ENCODE measurements around the gene GPC5. TPM values are rescaled to one million over a fixed set of nuclear protein-coding genes. Genes with fewer than 3 reads are reported as not detected.

GPC5 gene
- total and polyA plus RNA-seq, 7 experiments from 2014 or later: 0.10 to 0.38 TPM; not detected in 5

- ATAC-seq: no peak
- H3K9me3 ChIP-seq (ENCODE audit: control insufficient read depth in 2 of 3, low read length in 3 of 3): no peaks in the 10 kb centered on the region
- H3K36me3 Mint-ChIP-seq: no peaks in the 10 kb centered on the region
- H3K4me3 Mint-ChIP-seq: no peak overlapping the region
- H3K27me3 Mint-ChIP-seq: no peaks in the 10 kb centered on the region
- H3K36me3 ChIP-seq (ENCODE audit: control insufficient read depth in 2 of 3, insufficient read depth in 3 of 3, low read length in 3 of 3): no peaks in the 10 kb centered on the region
- ChIA-PET CTCF (no interaction called here), POLR2A (no interaction called here)
- intact Hi-C loops (cut with micrococcal nuclease): no loop called here
- DNase-seq: no peak
- H3K9me3 Mint-ChIP-seq: peaks cover 1 to 10% (median 5%) of the 10 kb centered on the region in 11 donors
- H3K27ac Mint-ChIP-seq: no peak overlapping the region
- H3K4me1 Mint-ChIP-seq: no peaks in the 10 kb centered on the region
- no peaks in the 10 kb centered on the region for H3K27me3 ChIP-seq (ENCODE audit: control insufficient read depth in 2 of 2, insufficient read depth in 2 of 2, low read length in 2 of 2)
- no peak overlapping the region for H3K4me3 ChIP-seq (ENCODE audit: low read length)
- no peaks in the 10 kb centered on the region for H3K4me1 ChIP-seq (ENCODE audit: control insufficient read depth in 2 of 2, insufficient read depth in 2 of 2, low read length in 2 of 2)
- H3K27ac ChIP-seq (ENCODE audit: low read depth, low read length): no peak overlapping the region
Measured at GRCh38 chr13:91802957-91803356, 404.5 kb downstream of the GPC5 start.

GRCh38 chr13:91804724-91805123 is 406.3 kb downstream of the GPC5 start:
- no peak for DNase-seq

GRCh38 chr13:91805605-91806004 is 407.2 kb downstream of the GPC5 start:
- H3K4me1 Mint-ChIP-seq: no peaks in the 10 kb centered on the region
- no peak for ATAC-seq
- no peak overlapping the region for H3K27ac Mint-ChIP-seq
- H3K4me3 Mint-ChIP-seq: no peak overlapping the region
- Histone ChIP-seq H3K4me3 (ENCODE audit: low read length) (no peak overlapping the region), H3K4me1 (ENCODE audit: control insufficient read depth in 2 of 2, insufficient read depth in 2 of 2, low read length in 2 of 2) (no peaks in the 10 kb centered on the region), H3K36me3 (ENCODE audit: control insufficient read depth in 2 of 3, insufficient read depth in 3 of 3, low read length in 3 of 3) (no peaks in the 10 kb centered on the region), H3K27ac (ENCODE audit: low read depth, low read length) (no peak overlapping the region), H3K9me3 (ENCODE audit: control insufficient read depth in 2 of 3, low read length in 3 of 3) (no peaks in the 10 kb centered on the region), H3K27me3 (ENCODE audit: control insufficient read depth in 2 of 2, insufficient read depth in 2 of 2, low read length in 2 of 2) (no peaks in the 10 kb centered on the region)
- H3K27me3 Mint-ChIP-seq: no peaks in the 10 kb centered on the region
- DNase-seq: no peak
- POLR2A ChIA-PET: no interaction called here
- intact Hi-C loops (cut with micrococcal nuclease): no loop called here
- CTCF ChIA-PET: no interaction called here
- H3K36me3 Mint-ChIP-seq: no peaks in the 10 kb centered on the region
- H3K9me3 Mint-ChIP-seq: peaks cover 0 to 3% (median 0%) of the 10 kb centered on the region in 11 donors

More at GRCh38 chr13:91804724-91805123, 406.3 kb downstream of the GPC5 start:
- H3K36me3 Mint-ChIP-seq: no peaks in the 10 kb centered on the region
- no peaks in the 10 kb centered on the region for H3K27me3 Mint-ChIP-seq
- Histone ChIP-seq H3K27me3 (ENCODE audit: control insufficient read depth in 2 of 2, insufficient read depth in 2 of 2, low read length in 2 of 2) (no peaks in the 10 kb centered on the region), H3K36me3 (ENCODE audit: control insufficient read depth in 2 of 3, insufficient read depth in 3 of 3, low read length in 3 of 3) (no peaks in the 10 kb centered on the region), H3K4me1 (ENCODE audit: control insufficient read depth in 2 of 2, insufficient read depth in 2 of 2, low read length in 2 of 2) (no peaks in the 10 kb centered on the region), H3K4me3 (ENCODE audit: low read length) (no peak overlapping the region), H3K27ac (ENCODE audit: low read depth, low read length) (no peak overlapping the region), H3K9me3 (ENCODE audit: control insufficient read depth in 2 of 3, low read length in 3 of 3) (no peaks in the 10 kb centered on the region)
- no peak overlapping the region for H3K4me3 Mint-ChIP-seq
- no peak overlapping the region for H3K27ac Mint-ChIP-seq
- POLR2A ChIA-PET: no interaction called here
- peaks cover 0 to 3% (median 0%) of the 10 kb centered on the region in 11 donors for H3K9me3 Mint-ChIP-seq
- CTCF ChIA-PET: no interaction called here
- H3K4me1 Mint-ChIP-seq: no peaks in the 10 kb centered on the region
- ATAC-seq: no peak
- intact Hi-C loops (cut with micrococcal nuclease): no loop called here

DNA sequence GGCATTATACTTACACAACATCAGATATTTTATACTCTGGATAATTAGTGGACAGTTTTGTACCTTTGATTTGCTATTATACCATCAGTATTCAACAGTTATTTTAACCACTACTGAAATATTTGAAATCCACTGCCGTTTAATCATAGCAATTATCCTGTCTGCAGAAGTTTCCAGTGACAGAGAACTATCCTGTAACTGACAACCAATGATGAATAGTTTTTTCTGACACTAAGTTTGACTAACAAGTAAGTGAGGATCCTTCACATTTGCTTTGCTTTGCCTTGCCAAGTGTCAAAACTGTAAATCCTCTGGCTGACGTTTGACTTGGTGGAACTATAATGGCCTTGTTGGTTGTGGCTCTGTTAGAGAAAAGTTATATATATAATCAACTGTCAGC is 410.7 kb downstream of the GPC5 start:
- Mint-ChIP-seq H3K4me1 (no peaks in the 10 kb centered on the region), H3K36me3 (no peaks in the 10 kb centered on the region), H3K27me3 (no peaks in the 10 kb centered on the region), H3K4me3 (no peak overlapping the region), H3K27ac (no peak overlapping the region), H3K9me3 (peaks cover 0 to 4% (median 0%) of the 10 kb centered on the region in 11 donors)
- DNase-seq (no peak), ATAC-seq (no peak)
- Histone ChIP-seq H3K4me1 (ENCODE audit: control insufficient read depth in 2 of 2, insufficient read depth in 2 of 2, low read length in 2 of 2) (no peaks in the 10 kb centered on the region), H3K27me3 (ENCODE audit: control insufficient read depth in 2 of 2, insufficient read depth in 2 of 2, low read length in 2 of 2) (no peaks in the 10 kb centered on the region), H3K4me3 (ENCODE audit: low read length) (no peak overlapping the region), H3K36me3 (ENCODE audit: control insufficient read depth in 2 of 3, insufficient read depth in 3 of 3, low read length in 3 of 3) (no peaks in the 10 kb centered on the region), H3K9me3 (ENCODE audit: control insufficient read depth in 2 of 3, low read length in 3 of 3) (no peaks in the 10 kb centered on the region), H3K27ac (ENCODE audit: low read depth, low read length) (no peak overlapping the region)
- ChIA-PET CTCF (no interaction called here), POLR2A (no interaction called here)
- intact Hi-C loops (cut with micrococcal nuclease): no loop called here

- Histone ChIP-seq H3K4me3 (ENCODE audit: low read length) (no peak overlapping the region), H3K27me3 (ENCODE audit: control insufficient read depth in 2 of 2, insufficient read depth in 2 of 2, low read length in 2 of 2) (no peaks in the 10 kb centered on the region), H3K4me1 (ENCODE audit: control insufficient read depth in 2 of 2, insufficient read depth in 2 of 2, low read length in 2 of 2) (no peaks in the 10 kb centered on the region), H3K27ac (ENCODE audit: low read depth, low read length) (no peak overlapping the region), H3K9me3 (ENCODE audit: control insufficient read depth in 2 of 3, low read length in 3 of 3) (no peaks in the 10 kb centered on the region), H3K36me3 (ENCODE audit: control insufficient read depth in 2 of 3, insufficient read depth in 3 of 3, low read length in 3 of 3) (no peaks in the 10 kb centered on the region)
- no peaks in the 10 kb centered on the region for H3K4me1 Mint-ChIP-seq
- no peaks in the 10 kb centered on the region for H3K27me3 Mint-ChIP-seq
- intact Hi-C loops (cut with micrococcal nuclease): no loop called here
- H3K4me3 Mint-ChIP-seq: no peak overlapping the region
- ChIA-PET CTCF (no interaction called here), POLR2A (no interaction called here)
- no peak overlapping the region for H3K27ac Mint-ChIP-seq
- ATAC-seq: no peak
- no peak for DNase-seq
- H3K36me3 Mint-ChIP-seq: no peaks in the 10 kb centered on the region
- peaks cover 0 to 6% (median 0%) of the 10 kb centered on the region in 11 donors for H3K9me3 Mint-ChIP-seq
Measured at GRCh38 chr13:91813253-91813652, 414.8 kb downstream of the GPC5 start.

GRCh38 chr13:91816263-91816807 is 417.9 kb downstream of the GPC5 start:
- Histone ChIP-seq H3K27me3 (ENCODE audit: control insufficient read depth in 2 of 2, insufficient read depth in 2 of 2, low read length in 2 of 2) (no peaks in the 10 kb centered on the region), H3K9me3 (ENCODE audit: control insufficient read depth in 2 of 3, low read length in 3 of 3) (no peaks in the 10 kb centered on the region), H3K27ac (ENCODE audit: low read depth, low read length) (no peak overlapping the region), H3K4me3 (ENCODE audit: low read length) (no peak overlapping the region), H3K4me1 (ENCODE audit: control insufficient read depth in 2 of 2, insufficient read depth in 2 of 2, low read length in 2 of 2) (no peaks in the 10 kb centered on the region), H3K36me3 (ENCODE audit: control insufficient read depth in 2 of 3, insufficient read depth in 3 of 3, low read length in 3 of 3) (no peaks in the 10 kb centered on the region)
- intact Hi-C loops (cut with micrococcal nuclease): no loop called here
- ATAC-seq: no peak
- POLR2A ChIA-PET: no interaction called here
- DNase-seq: no peak
- Mint-ChIP-seq H3K36me3 (no peaks in the 10 kb centered on the region), H3K4me1 (no peaks in the 10 kb centered on the region), H3K4me3 (no peak overlapping the region), H3K9me3 (peaks cover 0 to 6% (median 0%) of the 10 kb centered on the region in 11 donors), H3K27ac (no peak overlapping the region), H3K27me3 (no peaks in the 10 kb centered on the region)
- CTCF ChIA-PET: no interaction called here

- no peaks in the 10 kb centered on the region for H3K4me1 Mint-ChIP-seq
- H3K36me3 ChIP-seq (ENCODE audit: control insufficient read depth in 2 of 3, insufficient read depth in 3 of 3, low read length in 3 of 3): no peaks in the 10 kb centered on the region
- no peaks in the 10 kb centered on the region for H3K36me3 Mint-ChIP-seq
- intact Hi-C loops (cut with micrococcal nuclease): no loop called here
- H3K27me3 Mint-ChIP-seq: no peaks in the 10 kb centered on the region
- H3K27ac ChIP-seq (ENCODE audit: low read depth, low read length): no peak overlapping the region
- no peaks in the 10 kb centered on the region for H3K9me3 ChIP-seq (ENCODE audit: control insufficient read depth in 2 of 3, low read length in 3 of 3)
- H3K9me3 Mint-ChIP-seq: peaks cover 0 to 6% (median 0%) of the 10 kb centered on the region in 11 donors
- DNase-seq (no peak), ATAC-seq (no peak)
- H3K4me1 ChIP-seq (ENCODE audit: control insufficient read depth in 2 of 2, insufficient read depth in 2 of 2, low read length in 2 of 2): no peaks in the 10 kb centered on the region
- no peak overlapping the region for H3K27ac Mint-ChIP-seq
- no peak overlapping the region for H3K4me3 ChIP-seq (ENCODE audit: low read length)
- no peaks in the 10 kb centered on the region for H3K27me3 ChIP-seq (ENCODE audit: control insufficient read depth in 2 of 2, insufficient read depth in 2 of 2, low read length in 2 of 2)
- ChIA-PET CTCF (no interaction called here), POLR2A (no interaction called here)
- no peak overlapping the region for H3K4me3 Mint-ChIP-seq
Measured at GRCh38 chr13:91817250-91817649, 418.8 kb downstream of the GPC5 start.
